PC-3 (cell line): ENCODE data around the gene ZNF577. TPM values are rescaled to one million over a fixed set of nuclear protein-coding genes. Genes with fewer than 3 reads are reported as not detected.

Experiments used
- ATAC-seq: fragments of 200-7000 bp; cut with Tn5 transposase; 2 replicates; pipeline ENCODE4 v1.9.1; 2020; ENCODE audit warnings: mild to moderate bottlenecking, moderate library complexity
- BruUV-seq: library from RNA; stranded (reverse); fragments of 400-500 nt; replicated peaks from 2 replicates; lab custom pipeline; 2021; lab: Mats Ljungman, UMichigan
- CTCF ChIA-PET: fragments of 300-600 bp; sonication (Branson Sonifier 250); formaldehyde crosslinking; loops from one replicate; lab custom pipeline; 2022; ENCODE audit warnings: antibody characterized with exemption; lab: Charles Lee
- POLR2A ChIA-PET: fragments of 300-600 bp; sonication (Branson Sonifier 250); formaldehyde crosslinking; loops from one replicate; lab custom pipeline; 2022; ENCODE audit warnings: antibody characterized with exemption; ENCODE audit not compliant: unreplicated experiment; lab: Charles Lee
- DNase-seq: peaks from one replicate; pipeline ENCODE4 v3.0.0-alpha.2; 2015
- H2AFZ ChIP-seq: fragments of 300-600 bp; sonication (generic); 2 replicates; pipeline ENCODE4 v1.6.0; 2016; ENCODE audit warnings: antibody characterized with exemption, low read length
- H3F3A ChIP-seq: fragments of 300-600 bp; sonication (generic); one replicate; pipeline ENCODE4 v1.6.0; 2017; ENCODE audit warnings: antibody characterized with exemption, low read length, control low read depth, mild to moderate bottlenecking; ENCODE audit not compliant: unreplicated experiment
- H3K27ac ChIP-seq: fragments of 300-600 bp; sonication (generic); 2 replicates; pipeline ENCODE4 v1.5.1; 2016; ENCODE audit warnings: mild to moderate bottlenecking, low read length
- H3K27me3 ChIP-seq: fragments of 300-600 bp; sonication (generic); 2 replicates; pipeline ENCODE4 v1.6.1; 2016; ENCODE audit warnings: low read length, mixed read lengths
- H3K36me3 ChIP-seq: fragments of 300-600 bp; sonication (generic); 2 replicates; pipeline ENCODE4 v1.6.1; 2016; ENCODE audit warnings: low read depth, mixed run types, low read length, mixed read lengths
- H3K4me1 ChIP-seq: fragments of 300-600 bp; sonication (generic); 2 replicates; pipeline ENCODE4 v1.5.1; 2016; ENCODE audit warnings: low read length; ENCODE audit not compliant: insufficient read depth
- H3K4me2 ChIP-seq: fragments of 300-600 bp; sonication (generic); 2 replicates; pipeline ENCODE4 v1.6.0; 2016; ENCODE audit warnings: low read length
- H3K4me3 ChIP-seq: fragments of 300-600 bp; sonication (generic); 2 replicates; pipeline ENCODE4 v1.5.1; 2016; ENCODE audit warnings: mild to moderate bottlenecking, low read length, mixed read lengths
- H3K79me2 ChIP-seq: fragments of 300-600 bp; sonication (generic); 2 replicates; pipeline ENCODE4 v1.6.1; 2017; ENCODE audit warnings: low read length, mixed read lengths
- H3K9ac ChIP-seq: fragments of 300-600 bp; sonication (generic); 2 replicates; pipeline ENCODE4 v1.6.0; 2016; ENCODE audit warnings: mild to moderate bottlenecking, low read length
- H3K9me2 ChIP-seq: fragments of 300-600 bp; sonication (generic); replicated peaks from 2 replicates; pipeline ENCODE4 v1.6.1; 2016; ENCODE audit warnings: mixed run types, low read length, mixed read lengths
- H3K9me3 ChIP-seq: fragments of 300-600 bp; sonication (generic); 2 replicates; pipeline ENCODE4 v1.6.1; 2016; ENCODE audit warnings: low read length, mixed read lengths
- H4K20me1 ChIP-seq: fragments of 300-600 bp; sonication (generic); 2 replicates; pipeline ENCODE4 v1.6.1; 2016; ENCODE audit warnings: low read length, mixed read lengths
- EZH2 ChIP-seq: fragments of 300-600 bp; sonication (generic); IDR thresholded peaks from one replicate; pipeline ENCODE4 v1.6.1; 2017; ENCODE audit warnings: antibody characterized with exemption, mild to moderate bottlenecking, low read length; ENCODE audit not compliant: unreplicated experiment
- EZH2phosphoT487 ChIP-seq: fragments of 300-600 bp; sonication (generic); IDR thresholded peaks from 2 replicates; pipeline ENCODE4 v1.6.1; 2018; ENCODE audit warnings: mild to moderate bottlenecking, antibody characterized with exemption, low read length, borderline replicate concordance
- intact Hi-C: fragments of 100-400 bp; cut with micrococcal nuclease; formaldehyde crosslinking; loops from 2 replicates; pipeline ENCODE4 v1.9.0; 2023
- total RNA-seq: library from RNA; depleted of rRNA; stranded (reverse); fragments of >200 nt; gene quantifications from 2 replicates; pipeline ENCODE4 v1.2.3, GENCODE V29; 2014
- TF ChIP-seq, protein P1 (sequence below): fragments of 300-600 bp; sonication (generic); conservative IDR thresholded peaks from 2 replicates; pipeline ENCODE4 v1.5.1; 2017; ENCODE audit warnings: antibody characterized with exemption, low read depth, mild to moderate bottlenecking, low read length

ZNF577 gene
- total RNA-seq, 1 experiment from 2014 or later: 7.2 TPM

DNA sequence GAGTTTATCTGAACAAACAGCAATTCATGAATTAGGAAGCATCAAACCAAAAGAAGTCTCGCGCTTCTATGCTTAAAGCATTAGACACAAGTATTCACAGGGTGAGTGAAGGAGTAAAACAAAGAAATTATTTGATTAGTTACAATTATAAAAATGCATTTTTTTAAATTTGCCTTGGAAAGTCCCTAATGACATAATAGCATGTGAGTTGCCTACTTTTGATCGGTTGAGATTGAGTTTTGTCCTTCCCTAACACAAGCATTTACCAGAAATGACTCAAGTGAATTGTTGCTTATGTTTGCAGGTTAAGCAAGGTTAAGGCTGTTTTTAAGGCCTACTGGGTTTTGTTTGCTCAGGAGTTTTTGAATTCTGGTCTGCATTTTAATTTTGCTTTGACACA is 17.5 kb upstream of the ZNF577 start:
- no peaks in the 10 kb centered on the region for H3F3A ChIP-seq
- ATAC-seq: no peak; the same call in 1 of the 2 replicates
- ChIA-PET POLR2A (no interaction called here), CTCF (no interaction called here)
- H2AFZ ChIP-seq: peak overlapping the region; percentile 86
- peak overlapping the region; percentile 74; the same call in 1 of the 2 replicates for H3K4me2 ChIP-seq
- no TSS peak for BruUV-seq
- peaks cover 34% of the 10 kb centered on the region for H3K36me3 ChIP-seq
- H3K9ac ChIP-seq: no peak overlapping the region
- peaks cover 40% of the 10 kb centered on the region for H3K79me2 ChIP-seq
- intact Hi-C loops: loop anchor here (1.0 kb wide), 1 partner anchor 22 kb away; the partner anchor contains the start of gene ZNF613
- H3K4me3 ChIP-seq: 0 out of 2 replicates have a peak overlapping the region, but pooled peaks have one; percentile 77
- H3K27ac ChIP-seq: no peak overlapping the region
- H4K20me1 ChIP-seq: no peaks in the 10 kb centered on the region
- H3K9me2 ChIP-seq: no peaks in the 10 kb centered on the region
- peaks cover 54% of the 10 kb centered on the region for H3K9me3 ChIP-seq
- DNase-seq: no peak
- H3K4me1 ChIP-seq: no peaks in the 10 kb centered on the region
- TF ChIP-seq EZH2phosphoT487 (no peak), EZH2 (no peak)
- TF ChIP-seq, protein P1, sequence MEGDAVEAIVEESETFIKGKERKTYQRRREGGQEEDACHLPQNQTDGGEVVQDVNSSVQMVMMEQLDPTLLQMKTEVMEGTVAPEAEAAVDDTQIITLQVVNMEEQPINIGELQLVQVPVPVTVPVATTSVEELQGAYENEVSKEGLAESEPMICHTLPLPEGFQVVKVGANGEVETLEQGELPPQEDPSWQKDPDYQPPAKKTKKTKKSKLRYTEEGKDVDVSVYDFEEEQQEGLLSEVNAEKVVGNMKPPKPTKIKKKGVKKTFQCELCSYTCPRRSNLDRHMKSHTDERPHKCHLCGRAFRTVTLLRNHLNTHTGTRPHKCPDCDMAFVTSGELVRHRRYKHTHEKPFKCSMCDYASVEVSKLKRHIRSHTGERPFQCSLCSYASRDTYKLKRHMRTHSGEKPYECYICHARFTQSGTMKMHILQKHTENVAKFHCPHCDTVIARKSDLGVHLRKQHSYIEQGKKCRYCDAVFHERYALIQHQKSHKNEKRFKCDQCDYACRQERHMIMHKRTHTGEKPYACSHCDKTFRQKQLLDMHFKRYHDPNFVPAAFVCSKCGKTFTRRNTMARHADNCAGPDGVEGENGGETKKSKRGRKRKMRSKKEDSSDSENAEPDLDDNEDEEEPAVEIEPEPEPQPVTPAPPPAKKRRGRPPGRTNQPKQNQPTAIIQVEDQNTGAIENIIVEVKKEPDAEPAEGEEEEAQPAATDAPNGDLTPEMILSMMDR: no peak
- H3K27me3 ChIP-seq: no peaks in the 10 kb centered on the region

DNA sequence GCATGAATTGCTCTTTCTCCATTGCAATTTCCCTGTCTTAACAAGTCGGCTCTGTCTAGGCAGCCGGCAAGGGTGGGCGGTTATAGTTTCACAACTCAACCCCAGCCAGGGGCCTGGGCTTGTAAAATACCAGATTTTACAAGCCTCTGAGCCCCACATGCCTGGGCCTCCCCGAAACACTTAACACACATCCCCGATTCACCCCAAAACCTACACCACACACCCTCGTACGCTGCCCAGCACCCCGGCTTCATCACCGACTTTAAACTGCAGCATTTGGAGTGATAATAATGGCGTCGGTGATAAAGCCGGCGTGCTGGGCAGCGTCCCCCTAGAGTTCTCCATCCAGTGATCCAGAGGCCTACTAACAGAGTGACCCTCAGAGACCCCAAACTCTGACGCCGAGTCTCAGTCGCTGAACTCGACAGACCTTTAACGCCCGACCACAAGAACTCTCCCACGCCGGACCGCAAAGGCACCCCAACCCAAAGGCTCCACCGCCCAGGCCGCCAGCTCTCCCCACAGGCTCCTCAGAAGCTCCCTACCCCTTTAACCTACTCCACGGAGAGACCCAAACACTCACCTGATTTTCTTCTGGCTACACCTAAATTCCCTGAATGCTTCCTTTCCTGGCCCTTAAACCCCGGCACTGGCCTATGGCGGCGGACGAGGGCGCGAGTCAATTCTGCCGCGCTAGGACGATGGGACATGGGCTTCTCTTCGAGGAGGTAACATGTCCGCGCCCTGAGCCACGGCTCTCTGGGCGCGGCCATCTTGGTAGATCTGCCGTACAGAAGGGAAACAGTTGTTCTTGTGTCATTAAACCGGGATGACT is 16.8 kb upstream of the ZNF577 start, which contains the start of gene ZNF649:
TSS of gene ZNF649 (minus strand) at position 687 of the 835 bp plus-strand sequence. CDS start 4,910 bp downstream, outside the sequence.
- Histone ChIP-seq H2AFZ (peak within 1 kb of the TSS; percentile 86), H3K4me3 (peak within 1 kb of the TSS; percentile 77), H3K27me3 (no peaks in the 10 kb centered on the region), H3K9me3 (peaks cover 54% of the 10 kb centered on the region), H3K4me2 (peak within 1 kb of the TSS; percentile 74), H3K27ac (no peak within 1 kb of the TSS), H3K9ac (peak within 1 kb of the TSS; percentile 81), H3K4me1 (no peaks in the 10 kb centered on the region), H4K20me1 (no peaks in the 10 kb centered on the region), H3K36me3 (peaks cover 41% of the 10 kb centered on the region), H3K9me2 (no peaks in the 10 kb centered on the region), H3F3A (no peaks in the 10 kb centered on the region), H3K79me2 (peaks cover 42% of the 10 kb centered on the region)
- intact Hi-C loops: loop anchor here (1.0 kb wide), 1 partner anchor 23 kb away; the partner anchor contains the start of gene ZNF613
- BruUV-seq: TSS peak; percentile 57
- ATAC-seq (peak; percentile 98), DNase-seq (peak; percentile 92)
- ChIA-PET POLR2A (no interaction called here), CTCF (no interaction called here)
- TF ChIP-seq EZH2phosphoT487: no peak
- TF ChIP-seq, protein P1: peak; percentile 35; the same call in 1 of the 2 replicates
- TF ChIP-seq EZH2: no peak
